Vagina (tissue), 2 donors: ENCODE data around the gene ASTL.

ENCODE experiments used
- POLR2A ChIP-seq, 2 donors: fragments of 450-650 bp; IDR thresholded peaks; one replicate each; pipeline ENCODE4 v1.6.1; 2017; ENCODE audit warnings: antibody characterized with exemption in 2 of 2, mild to moderate bottlenecking in 2 of 2, moderate library complexity in 2 of 2
- POLR2AphosphoS5 ChIP-seq, 2 donors: sonication (generic); formaldehyde crosslinking; IDR thresholded peaks; one replicate each; pipeline ENCODE4 v1.9.0; 2017; ENCODE audit warnings: antibody characterized with exemption in 2 of 2, mild to moderate bottlenecking in 2 of 2, low read depth in 1 of 2; ENCODE audit not compliant: insufficient read depth in 1 of 2
- TF ChIP-seq, protein P1 (sequence below), 3 experiments: fragments of 450-650 bp in 2 of 3; fragments of 200-600 bp in 1 of 3; sonication (generic) in 1 of 3; IDR thresholded peaks; one replicate each; pipeline ENCODE4 v1.5.1; 2017 to 2019; ENCODE audit warnings: antibody characterized with exemption in 3 of 3, mild to moderate bottlenecking in 2 of 3, moderate library complexity in 2 of 3

DNA sequence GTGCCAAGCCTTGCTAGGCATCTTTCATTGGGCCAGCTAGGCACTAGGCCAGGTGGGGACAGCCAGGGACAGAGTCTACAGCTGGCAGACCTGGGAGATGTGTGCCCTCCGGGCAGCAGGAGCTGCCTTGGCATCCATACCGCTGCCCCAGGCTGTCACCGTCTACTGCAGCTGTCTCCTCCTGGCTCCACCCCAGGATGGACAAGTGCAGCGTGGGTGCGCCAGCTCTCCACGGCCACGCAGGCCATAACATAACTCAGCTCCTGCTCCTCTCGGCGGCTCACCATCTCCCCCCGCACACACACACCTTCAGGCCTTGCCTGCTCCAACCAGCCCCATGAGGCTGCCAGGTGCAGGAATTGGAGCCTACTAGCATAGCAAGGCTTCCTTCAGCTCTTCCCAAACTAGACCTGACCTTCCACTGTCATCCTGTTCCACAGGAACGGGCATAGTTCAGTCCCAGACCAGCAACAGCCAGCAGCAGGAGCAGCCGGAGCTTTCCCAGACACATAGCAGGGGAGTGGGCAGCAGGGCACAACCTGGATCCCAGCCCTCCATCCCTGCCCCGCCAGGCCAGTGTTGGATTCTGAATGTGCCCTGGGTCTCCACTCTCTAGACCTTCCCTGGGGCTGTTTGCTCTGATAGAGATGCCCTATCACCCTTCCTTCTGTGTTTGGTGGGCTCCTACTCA is 19.5 kb downstream of the ASTL start:
- TF ChIP-seq, protein P1, sequence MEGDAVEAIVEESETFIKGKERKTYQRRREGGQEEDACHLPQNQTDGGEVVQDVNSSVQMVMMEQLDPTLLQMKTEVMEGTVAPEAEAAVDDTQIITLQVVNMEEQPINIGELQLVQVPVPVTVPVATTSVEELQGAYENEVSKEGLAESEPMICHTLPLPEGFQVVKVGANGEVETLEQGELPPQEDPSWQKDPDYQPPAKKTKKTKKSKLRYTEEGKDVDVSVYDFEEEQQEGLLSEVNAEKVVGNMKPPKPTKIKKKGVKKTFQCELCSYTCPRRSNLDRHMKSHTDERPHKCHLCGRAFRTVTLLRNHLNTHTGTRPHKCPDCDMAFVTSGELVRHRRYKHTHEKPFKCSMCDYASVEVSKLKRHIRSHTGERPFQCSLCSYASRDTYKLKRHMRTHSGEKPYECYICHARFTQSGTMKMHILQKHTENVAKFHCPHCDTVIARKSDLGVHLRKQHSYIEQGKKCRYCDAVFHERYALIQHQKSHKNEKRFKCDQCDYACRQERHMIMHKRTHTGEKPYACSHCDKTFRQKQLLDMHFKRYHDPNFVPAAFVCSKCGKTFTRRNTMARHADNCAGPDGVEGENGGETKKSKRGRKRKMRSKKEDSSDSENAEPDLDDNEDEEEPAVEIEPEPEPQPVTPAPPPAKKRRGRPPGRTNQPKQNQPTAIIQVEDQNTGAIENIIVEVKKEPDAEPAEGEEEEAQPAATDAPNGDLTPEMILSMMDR (IDR thresholded peaks at IDR 0.05), result no peak
- no peak for TF ChIP-seq POLR2AphosphoS5 (IDR thresholded peaks at IDR 0.05; ENCODE audit: insufficient read depth in 1 of 2, low read depth in 1 of 2)
- no peak for TF ChIP-seq POLR2A (IDR thresholded peaks at IDR 0.05)
